ENCODE data around the gene LPCAT1. TPM values are rescaled to one million over a fixed set of nuclear protein-coding genes. Genes with fewer than 3 reads are reported as not detected.

LPCAT1 gene
- total and polyA plus RNA-seq, 2 donors (not counting 3 experiments of a cell fraction or from before 2014, with no cell fraction given): 28.9 to 57.2 TPM

- no peak overlapping the region for H2AFZ ChIP-seq (ENCODE audit: low read depth, low read length)
- ChIA-PET CTCF (no interaction called here), POLR2A (no interaction called here)
- peaks cover 16% of the 10 kb centered on the region for H3K4me1 ChIP-seq (ENCODE audit: control insufficient read depth, extremely low read depth, insufficient read depth, low read length)
- no peak overlapping the region for H3K27ac ChIP-seq (ENCODE audit: insufficient read depth, low read depth, low read length)
- DNase-seq (ENCODE audit: low read depth, low spot score): no peak
- no peaks in the 10 kb centered on the region for H4K20me1 ChIP-seq (replicated peaks; ENCODE audit: control insufficient read depth, extremely low read depth, insufficient read depth, low read length)
- FAIRE-seq: no peak
- intact Hi-C loops (cut with micrococcal nuclease) (no loop called here), dilution Hi-C loops (cut with MboI; ENCODE audit: extremely low pct_ligation_motif_present, low sequenced_read_pairs) (no loop called here)
- no peak overlapping the region for H3K9ac ChIP-seq (replicated peaks; ENCODE audit: extremely low read depth, insufficient read depth, low read length)
- BruUV-seq (replicated peaks): no TSS peak
- TF ChIP-seq FOS (IDR thresholded peaks at IDR 0.05; ENCODE audit: borderline replicate concordance, insufficient read depth, low read length) (no peak), JUN (IDR thresholded peaks at IDR 0.05; ENCODE audit: borderline replicate concordance, insufficient read depth, insufficient read length, low read depth) (no peak), MYC (IDR thresholded peaks at IDR 0.05; ENCODE audit: low read depth, low read length) (no peak), CTCF (IDR thresholded peaks at IDR 0.05; ENCODE audit: extremely low read depth in 1 of 2, insufficient read depth in 1 of 2, low read depth in 1 of 2, low read length in 2 of 2) (no peak), MAX (IDR thresholded peaks at IDR 0.05; ENCODE audit: insufficient read depth, insufficient read length) (no peak), POLR2AphosphoS5 (IDR thresholded peaks at IDR 0.05; ENCODE audit: insufficient read depth, low read depth, low read length) (no peak), EZH2 (IDR thresholded peaks at IDR 0.05; ENCODE audit: borderline replicate concordance, low read depth, low read length, severe bottlenecking) (no peak), GATA2 (IDR thresholded peaks at IDR 0.05; ENCODE audit: insufficient read depth, insufficient read length, low read depth, low read length) (no peak), POLR2A (IDR thresholded peaks at IDR 0.05; ENCODE audit: low read depth, low read length) (no peak)
- H3K27me3 ChIP-seq (ENCODE audit: control insufficient read depth in 2 of 2, insufficient read depth in 2 of 2, low read length in 2 of 2): peaks cover 0 to 13% of the 10 kb centered on the region in 2 experiments
- no peaks in the 10 kb centered on the region for H3K9me1 ChIP-seq (replicated peaks; ENCODE audit: control insufficient read depth, extremely low read depth, insufficient read depth, low read length)
- no peak overlapping the region for H3K4me3 ChIP-seq (replicated peaks in 1 of 3; ENCODE audit: insufficient read depth in 1 of 3, low read depth in 1 of 3, low read length in 3 of 3)
- no peaks in the 10 kb centered on the region for H3K9me3 ChIP-seq (replicated peaks; ENCODE audit: control insufficient read depth, insufficient read depth, low read length)
- H3K4me2 ChIP-seq (ENCODE audit: insufficient read depth, low read length): no peak overlapping the region
- no peaks in the 10 kb centered on the region for H3K36me3 ChIP-seq (ENCODE audit: control insufficient read depth in 2 of 2, extremely low read depth in 1 of 2, insufficient read depth in 2 of 2, low read length in 2 of 2)
- peaks cover 19% of the 10 kb centered on the region for H3K79me2 ChIP-seq (ENCODE audit: control insufficient read depth, insufficient read depth, low read length)
These were observed 2.9 kb upstream of the LPCAT1 start for GRCh38 chr5:1526681-1527131.
